Loucy (cell line): ENCODE measurements around the gene MED13L.

ENCODE experiments used
- H2AFZ ChIP-seq: fragments of 200-600 bp; sonication (generic); 2 replicates; pipeline ENCODE4 v1.6.0; 2016; ENCODE audit warnings: antibody characterized with exemption, mild to moderate bottlenecking, low read length, moderate library complexity
- H3F3A ChIP-seq: fragments of 200-600 bp; 2 replicates; pipeline ENCODE4 v1.6.0; 2016; ENCODE audit warnings: antibody characterized with exemption, low read depth, mild to moderate bottlenecking
- H3K27me3 ChIP-seq: fragments of 200-600 bp; sonication (generic); 2 replicates; pipeline ENCODE4 v1.6.1; 2014; ENCODE audit warnings: low read length, mild to moderate bottlenecking; ENCODE audit not compliant: insufficient read depth, poor library complexity, severe bottlenecking
- H3K36me3 ChIP-seq: fragments of 200-600 bp; sonication (generic); 2 replicates; pipeline ENCODE4 v1.6.1; 2016; ENCODE audit warnings: low read length; ENCODE audit not compliant: insufficient read depth
- H3K4me1 ChIP-seq: fragments of 200-600 bp; sonication (generic); 2 replicates; pipeline ENCODE4 v1.5.1; 2014; ENCODE audit warnings: low read length, mild to moderate bottlenecking; ENCODE audit not compliant: insufficient read depth, poor library complexity, severe bottlenecking
- H3K4me2 ChIP-seq: fragments of 200-600 bp; sonication (generic); 2 replicates; pipeline ENCODE4 v1.6.0; 2014; ENCODE audit warnings: antibody characterized with exemption, low read length, low read depth, mild to moderate bottlenecking; ENCODE audit not compliant: poor library complexity, severe bottlenecking
- H3K4me3 ChIP-seq: fragments of 200-600 bp; sonication (generic); 2 replicates; pipeline ENCODE4 v1.5.1; 2014; ENCODE audit warnings: low read length, mild to moderate bottlenecking, mixed read lengths; ENCODE audit not compliant: poor library complexity, severe bottlenecking
- H3K79me2 ChIP-seq: fragments of 200-600 bp; sonication (generic); 2 replicates; pipeline ENCODE4 v1.6.1; 2014; ENCODE audit warnings: low read length; ENCODE audit not compliant: insufficient read depth
- H3K9ac ChIP-seq: fragments of 200-600 bp; sonication (generic); 2 replicates; pipeline ENCODE4 v1.6.0; 2014; ENCODE audit warnings: mild to moderate bottlenecking, low read depth, low read length, moderate library complexity; ENCODE audit not compliant: poor library complexity, severe bottlenecking
- H3K9me2 ChIP-seq: fragments of 200-600 bp; sonication (generic); replicated peaks from 2 replicates; pipeline ENCODE4 v1.6.1; 2016; ENCODE audit warnings: low read depth, low read length, mixed read lengths
- H3K9me3 ChIP-seq: fragments of 200-600 bp; sonication (generic); 2 replicates; pipeline ENCODE4 v1.6.1; 2014; ENCODE audit warnings: mild to moderate bottlenecking, antibody characterized with exemption, low read length, low read depth; ENCODE audit not compliant: insufficient read depth
- H4K20me1 ChIP-seq: fragments of 200-600 bp; sonication (generic); 2 replicates; pipeline ENCODE4 v1.6.0; 2014; ENCODE audit warnings: antibody characterized with exemption, low read length, mild to moderate bottlenecking; ENCODE audit not compliant: insufficient read depth, poor library complexity, severe bottlenecking
- EZH2phosphoT487 ChIP-seq: fragments of 200-600 bp; IDR thresholded peaks from 2 replicates; pipeline ENCODE4 v1.6.1; 2018; ENCODE audit warnings: antibody characterized with exemption, mild to moderate bottlenecking, moderate library complexity, borderline replicate concordance
- TF ChIP-seq, protein P1 (sequence below): fragments of 200-600 bp; sonication (generic); conservative IDR thresholded peaks from 2 replicates; pipeline ENCODE4 v1.5.1; 2014; ENCODE audit warnings: mild to moderate bottlenecking, antibody characterized with exemption, low read length

MED13L gene

DNA sequence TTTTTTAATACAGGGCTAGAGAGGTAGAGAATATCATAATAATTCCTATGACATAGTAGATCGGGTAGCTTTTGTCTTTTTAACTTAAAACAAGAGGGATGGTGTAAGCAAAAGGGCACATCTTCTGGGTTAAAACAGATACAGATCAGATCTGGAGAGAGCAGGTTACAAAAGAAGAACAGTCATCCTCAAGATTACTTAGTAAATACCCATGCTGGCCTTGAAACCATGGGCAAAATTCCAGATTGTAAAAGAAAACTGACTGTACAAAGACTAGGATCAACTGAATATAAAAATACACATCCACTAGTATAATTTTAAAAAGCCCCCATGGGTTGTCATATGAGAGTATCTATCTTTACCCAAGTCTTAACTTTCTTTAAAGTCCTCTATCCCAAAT, 76.7 kb downstream of the MED13L start:
- H3F3A ChIP-seq, result no peaks in the 10 kb centered on the region
- H3K36me3 ChIP-seq, result peaks cover 7% of the 10 kb centered on the region; the same call in 1 of the 2 replicates
- no peak overlapping the region for H2AFZ ChIP-seq
- H3K79me2 ChIP-seq, result peaks cover 91% of the 10 kb centered on the region
- H3K9ac ChIP-seq, result no peak overlapping the region
- no peak overlapping the region for H3K4me3 ChIP-seq
- H3K27me3 ChIP-seq, result no peaks in the 10 kb centered on the region
- H3K9me2 ChIP-seq, result no peaks in the 10 kb centered on the region
- H4K20me1 ChIP-seq, result peaks cover 36% of the 10 kb centered on the region
- no peaks in the 10 kb centered on the region for H3K9me3 ChIP-seq
- TF ChIP-seq, protein P1, sequence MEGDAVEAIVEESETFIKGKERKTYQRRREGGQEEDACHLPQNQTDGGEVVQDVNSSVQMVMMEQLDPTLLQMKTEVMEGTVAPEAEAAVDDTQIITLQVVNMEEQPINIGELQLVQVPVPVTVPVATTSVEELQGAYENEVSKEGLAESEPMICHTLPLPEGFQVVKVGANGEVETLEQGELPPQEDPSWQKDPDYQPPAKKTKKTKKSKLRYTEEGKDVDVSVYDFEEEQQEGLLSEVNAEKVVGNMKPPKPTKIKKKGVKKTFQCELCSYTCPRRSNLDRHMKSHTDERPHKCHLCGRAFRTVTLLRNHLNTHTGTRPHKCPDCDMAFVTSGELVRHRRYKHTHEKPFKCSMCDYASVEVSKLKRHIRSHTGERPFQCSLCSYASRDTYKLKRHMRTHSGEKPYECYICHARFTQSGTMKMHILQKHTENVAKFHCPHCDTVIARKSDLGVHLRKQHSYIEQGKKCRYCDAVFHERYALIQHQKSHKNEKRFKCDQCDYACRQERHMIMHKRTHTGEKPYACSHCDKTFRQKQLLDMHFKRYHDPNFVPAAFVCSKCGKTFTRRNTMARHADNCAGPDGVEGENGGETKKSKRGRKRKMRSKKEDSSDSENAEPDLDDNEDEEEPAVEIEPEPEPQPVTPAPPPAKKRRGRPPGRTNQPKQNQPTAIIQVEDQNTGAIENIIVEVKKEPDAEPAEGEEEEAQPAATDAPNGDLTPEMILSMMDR, result no peak
- no peak for TF ChIP-seq EZH2phosphoT487
- H3K4me1 ChIP-seq, result peaks cover 28% of the 10 kb centered on the region
- no peak overlapping the region for H3K4me2 ChIP-seq

DNA sequence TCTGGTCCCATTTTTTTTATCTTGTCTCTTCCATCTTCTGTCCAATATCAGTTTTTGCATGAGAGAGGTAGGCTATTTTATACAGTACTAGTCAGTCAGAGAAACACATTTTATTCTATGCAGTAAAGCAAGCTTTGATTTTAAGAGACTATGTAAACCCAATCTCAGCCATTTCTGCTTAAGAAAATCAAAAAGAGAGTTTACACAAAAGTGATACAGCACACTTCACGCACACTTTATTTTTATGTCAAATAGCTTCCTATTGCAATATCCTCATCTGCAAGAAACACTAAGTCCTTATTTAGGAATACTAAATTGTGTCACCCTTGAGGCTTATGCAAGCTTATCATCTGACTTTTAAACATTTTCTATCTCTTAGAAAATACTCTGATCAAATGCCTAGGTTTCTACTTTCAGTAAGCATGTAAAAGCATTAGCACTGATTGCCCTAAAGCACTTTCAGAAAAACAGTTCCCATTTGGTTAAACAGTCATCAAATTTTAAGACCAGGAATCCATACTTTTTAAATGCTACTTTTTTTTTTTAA, 78.3 kb downstream of the MED13L start:
- H3K9me2 ChIP-seq, result no peaks in the 10 kb centered on the region
- H3K4me3 ChIP-seq, result no peak overlapping the region

DNA sequence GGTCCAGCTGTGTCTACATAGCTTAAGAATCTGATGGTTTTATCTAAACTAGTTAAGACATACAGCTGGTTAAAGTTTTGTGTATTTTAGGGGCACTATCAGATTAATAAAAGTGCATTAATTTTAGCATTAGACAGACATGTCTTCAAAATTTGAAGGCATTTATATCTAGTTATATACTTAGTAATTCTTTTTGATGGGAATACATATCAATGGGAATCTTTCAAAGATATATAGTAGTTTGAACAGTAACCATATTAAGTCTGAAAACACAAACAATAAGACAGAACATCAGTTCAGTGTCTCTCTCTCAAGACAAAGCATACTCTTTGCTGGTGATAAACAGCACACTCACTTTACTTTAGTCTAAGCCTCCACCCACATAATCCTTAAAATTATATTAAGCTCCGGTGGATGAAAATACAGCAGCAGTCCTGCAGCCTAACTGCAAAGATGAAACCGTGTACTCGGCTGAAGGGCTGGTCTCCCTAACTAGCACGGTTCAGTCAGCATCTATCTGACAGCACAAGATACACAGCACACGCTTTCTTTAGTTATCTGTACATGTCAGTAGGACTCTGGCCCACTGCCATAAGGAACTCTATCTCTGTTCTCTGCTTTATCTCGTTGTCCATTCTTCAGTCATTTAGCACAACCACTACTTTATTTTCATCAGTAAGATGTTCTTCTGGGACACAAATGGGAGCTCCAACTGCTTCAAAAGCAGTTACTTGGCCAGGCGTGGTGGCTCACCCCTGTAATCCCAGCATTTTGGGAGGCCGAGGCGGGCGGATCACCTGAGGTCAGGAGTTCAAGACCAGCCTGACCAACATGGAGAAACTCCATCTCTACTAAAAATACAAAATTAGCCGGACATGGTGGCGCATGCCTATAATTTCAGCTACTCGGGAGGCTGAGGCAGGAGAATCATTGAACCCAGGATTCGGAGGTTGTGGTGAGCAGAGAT, 80.5 kb downstream of the MED13L start:
- Histone ChIP-seq H3K36me3 (no peaks in the 10 kb centered on the region), H4K20me1 (peaks cover 44% of the 10 kb centered on the region), H3K4me1 (peaks cover 45% of the 10 kb centered on the region), H3K9me3 (no peaks in the 10 kb centered on the region), H2AFZ (no peak overlapping the region), H3K79me2 (peaks cover 97% of the 10 kb centered on the region), H3K4me2 (no peak overlapping the region), H3K9ac (peak overlapping the region; percentile 2), H3K4me3 (no peak overlapping the region), H3K27me3 (no peaks in the 10 kb centered on the region), H3F3A (no peaks in the 10 kb centered on the region), H3K9me2 (no peaks in the 10 kb centered on the region)
- TF ChIP-seq, protein P1, result no peak
- no peak for TF ChIP-seq EZH2phosphoT487

More for the DNA sequence above, 78.3 kb downstream of the MED13L start:
- Histone ChIP-seq H3F3A (no peaks in the 10 kb centered on the region), H4K20me1 (peaks cover 48% of the 10 kb centered on the region), H3K4me2 (no peak overlapping the region), H3K36me3 (peaks cover 7% of the 10 kb centered on the region; the same call in 1 of the 2 replicates), H3K27me3 (no peaks in the 10 kb centered on the region), H3K9ac (no peak overlapping the region), H2AFZ (no peak overlapping the region), H3K9me3 (no peaks in the 10 kb centered on the region), H3K4me1 (peaks cover 44% of the 10 kb centered on the region), H3K79me2 (peaks cover 94% of the 10 kb centered on the region)
- TF ChIP-seq, protein P1, result no peak
- no peak for TF ChIP-seq EZH2phosphoT487
